SK-N-SH treated with all-trans-retinoic acid at 6 μM for 48 hours (cell line): Measurements from ENCODE around the gene E2F2.
A peak's percentile ranks its signal among the peaks of the same experiment; 100 is the strongest.

Experiments
- CSDC2 ChIP-seq: fragments of 250-450 bp; sonication (Bioruptor Pico); IDR thresholded peaks from 2 replicates; pipeline ENCODE4 v1.5.0; 2020; ENCODE audit warnings: mild to moderate bottlenecking, moderate library complexity
- TCF4 ChIP-seq: fragments of 250-450 bp; sonication (Bioruptor Pico); IDR thresholded peaks from 2 replicates; pipeline ENCODE4 v1.8.0; 2021; ENCODE audit warnings: mild to moderate bottlenecking, moderate library complexity, borderline replicate concordance
- ZC3H10 ChIP-seq: fragments of 250-450 bp; sonication (Bioruptor Pico); IDR thresholded peaks from 2 replicates; pipeline ENCODE4 v1.5.1; 2021; ENCODE audit warnings: mild to moderate bottlenecking, moderate library complexity
- ZNF565 ChIP-seq: fragments of 450-650 bp; formaldehyde crosslinking; conservative IDR thresholded peaks from 2 replicates; pipeline ENCODE4 v1.5.0; 2020; ENCODE audit warnings: low read depth, mild to moderate bottlenecking, moderate library complexity
- ZNF70 ChIP-seq: fragments of 450-650 bp; formaldehyde crosslinking; IDR thresholded peaks from 2 replicates; pipeline ENCODE4 v1.5.0; 2020; ENCODE audit warnings: mild to moderate bottlenecking, moderate library complexity
- ZNF8 ChIP-seq: fragments of 450-650 bp; formaldehyde crosslinking; IDR thresholded peaks from 2 replicates; pipeline ENCODE4 v1.5.0; 2020; ENCODE audit warnings: mild to moderate bottlenecking, moderate library complexity
- TF ChIP-seq, protein P1 (sequence below): fragments of 250-450 bp; sonication (Bioruptor Pico); IDR thresholded peaks from 2 replicates; pipeline ENCODE4 v1.8.0; 2020; ENCODE audit warnings: mild to moderate bottlenecking, moderate library complexity, borderline replicate concordance
- TF ChIP-seq, protein P2 (sequence below): fragments of 250-450 bp; sonication (Bioruptor Pico); IDR thresholded peaks from 2 replicates; pipeline ENCODE4 v1.5.0; 2020; ENCODE audit warnings: mild to moderate bottlenecking, moderate library complexity

DNA sequence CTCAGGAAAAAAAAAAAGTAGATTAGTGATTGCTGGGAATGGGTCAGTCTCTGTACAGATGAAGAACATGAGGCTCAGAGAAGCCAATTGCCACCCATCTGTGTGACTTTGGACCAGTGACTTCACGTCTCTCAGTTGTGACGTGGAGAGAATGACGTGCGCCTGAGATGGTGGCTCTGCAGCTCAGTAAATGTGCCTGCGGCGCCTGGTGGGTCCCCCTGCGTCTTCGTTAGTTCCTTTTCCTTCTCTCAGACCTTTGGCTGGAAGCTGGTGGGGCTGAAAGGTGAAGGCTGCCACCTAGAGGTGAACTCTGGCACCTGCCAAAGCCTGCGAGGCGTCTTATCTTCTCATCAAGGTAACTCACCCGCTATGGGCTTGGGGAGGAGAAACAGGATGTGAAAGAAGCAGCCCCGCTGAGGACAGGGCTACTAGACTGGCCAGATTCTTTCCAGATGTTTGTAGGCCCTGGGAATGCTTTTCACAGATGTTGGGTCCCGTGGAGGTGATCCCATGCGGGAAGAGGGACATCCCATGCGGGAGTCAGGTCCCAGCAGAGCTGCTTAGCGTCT is 8.7 kb upstream of the E2F2 start:
- TF ChIP-seq ZNF70 (CRISPR knock-in tag) (no peak), ZNF565 (CRISPR knock-in tag) (no peak), ZNF8 (CRISPR knock-in tag) (no peak), CSDC2 (CRISPR knock-in tag) (no peak), TCF4 (CRISPR knock-in tag) (peak; percentile 85), ZC3H10 (CRISPR knock-in tag) (no peak)
- TF ChIP-seq, protein P1, sequence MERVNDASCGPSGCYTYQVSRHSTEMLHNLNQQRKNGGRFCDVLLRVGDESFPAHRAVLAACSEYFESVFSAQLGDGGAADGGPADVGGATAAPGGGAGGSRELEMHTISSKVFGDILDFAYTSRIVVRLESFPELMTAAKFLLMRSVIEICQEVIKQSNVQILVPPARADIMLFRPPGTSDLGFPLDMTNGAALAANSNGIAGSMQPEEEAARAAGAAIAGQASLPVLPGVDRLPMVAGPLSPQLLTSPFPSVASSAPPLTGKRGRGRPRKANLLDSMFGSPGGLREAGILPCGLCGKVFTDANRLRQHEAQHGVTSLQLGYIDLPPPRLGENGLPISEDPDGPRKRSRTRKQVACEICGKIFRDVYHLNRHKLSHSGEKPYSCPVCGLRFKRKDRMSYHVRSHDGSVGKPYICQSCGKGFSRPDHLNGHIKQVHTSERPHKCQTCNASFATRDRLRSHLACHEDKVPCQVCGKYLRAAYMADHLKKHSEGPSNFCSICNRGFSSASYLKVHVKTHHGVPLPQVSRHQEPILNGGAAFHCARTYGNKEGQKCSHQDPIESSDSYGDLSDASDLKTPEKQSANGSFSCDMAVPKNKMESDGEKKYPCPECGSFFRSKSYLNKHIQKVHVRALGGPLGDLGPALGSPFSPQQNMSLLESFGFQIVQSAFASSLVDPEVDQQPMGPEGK (CRISPR knock-in tag), result no peak
- TF ChIP-seq, protein P2, sequence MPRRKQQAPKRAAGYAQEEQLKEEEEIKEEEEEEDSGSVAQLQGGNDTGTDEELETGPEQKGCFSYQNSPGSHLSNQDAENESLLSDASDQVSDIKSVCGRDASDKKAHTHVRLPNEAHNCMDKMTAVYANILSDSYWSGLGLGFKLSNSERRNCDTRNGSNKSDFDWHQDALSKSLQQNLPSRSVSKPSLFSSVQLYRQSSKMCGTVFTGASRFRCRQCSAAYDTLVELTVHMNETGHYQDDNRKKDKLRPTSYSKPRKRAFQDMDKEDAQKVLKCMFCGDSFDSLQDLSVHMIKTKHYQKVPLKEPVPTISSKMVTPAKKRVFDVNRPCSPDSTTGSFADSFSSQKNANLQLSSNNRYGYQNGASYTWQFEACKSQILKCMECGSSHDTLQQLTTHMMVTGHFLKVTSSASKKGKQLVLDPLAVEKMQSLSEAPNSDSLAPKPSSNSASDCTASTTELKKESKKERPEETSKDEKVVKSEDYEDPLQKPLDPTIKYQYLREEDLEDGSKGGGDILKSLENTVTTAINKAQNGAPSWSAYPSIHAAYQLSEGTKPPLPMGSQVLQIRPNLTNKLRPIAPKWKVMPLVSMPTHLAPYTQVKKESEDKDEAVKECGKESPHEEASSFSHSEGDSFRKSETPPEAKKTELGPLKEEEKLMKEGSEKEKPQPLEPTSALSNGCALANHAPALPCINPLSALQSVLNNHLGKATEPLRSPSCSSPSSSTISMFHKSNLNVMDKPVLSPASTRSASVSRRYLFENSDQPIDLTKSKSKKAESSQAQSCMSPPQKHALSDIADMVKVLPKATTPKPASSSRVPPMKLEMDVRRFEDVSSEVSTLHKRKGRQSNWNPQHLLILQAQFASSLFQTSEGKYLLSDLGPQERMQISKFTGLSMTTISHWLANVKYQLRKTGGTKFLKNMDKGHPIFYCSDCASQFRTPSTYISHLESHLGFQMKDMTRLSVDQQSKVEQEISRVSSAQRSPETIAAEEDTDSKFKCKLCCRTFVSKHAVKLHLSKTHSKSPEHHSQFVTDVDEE (CRISPR knock-in tag), result no peak; the same call in 1 of the 2 replicates
